NT2/D1 (cell line): Measurements from ENCODE around the gene GSTM4.

Experiments
- DNase-seq: peaks from one replicate; pipeline ENCODE4 v3.0.0-alpha.2; 2011; ENCODE audit warnings: low read depth, low spot score
- H3K27me3 ChIP-seq: 2 replicates; pipeline ENCODE4 v1.6.0; 2011; ENCODE audit warnings: mild to moderate bottlenecking; ENCODE audit not compliant: insufficient read length, insufficient read depth
- H3K36me3 ChIP-seq: 2 replicates; pipeline ENCODE4 v1.6.1; 2011; ENCODE audit warnings: mild to moderate bottlenecking, low read length, mixed read lengths; ENCODE audit not compliant: insufficient read depth, insufficient read length
- H3K4me1 ChIP-seq: 2 replicates; pipeline ENCODE4 v1.5.1; 2011; ENCODE audit not compliant: insufficient read depth, insufficient read length
- H3K4me3 ChIP-seq: 2 replicates; pipeline ENCODE4 v1.5.1; 2011; ENCODE audit warnings: low read depth; ENCODE audit not compliant: insufficient read length
- H3K9ac ChIP-seq: 2 replicates; pipeline ENCODE4 v1.6.0; 2011; ENCODE audit warnings: low read depth; ENCODE audit not compliant: insufficient read length
- H3K9me3 ChIP-seq: 2 replicates; pipeline ENCODE4 v1.5.1; 2011; ENCODE audit warnings: mild to moderate bottlenecking, low read length; ENCODE audit not compliant: insufficient read depth
- SUZ12 ChIP-seq: IDR thresholded peaks from 2 replicates; pipeline ENCODE4 v1.6.1; 2011; ENCODE audit not compliant: insufficient read length, insufficient read depth; ENCODE audit errors: extremely low read depth
- YY1 ChIP-seq: IDR thresholded peaks from 2 replicates; pipeline ENCODE4 v1.6.1; 2011; ENCODE audit not compliant: insufficient read length, insufficient read depth
- ZNF274 ChIP-seq: IDR thresholded peaks from 2 replicates; pipeline ENCODE4 v1.6.1; 2011; ENCODE audit warnings: mild to moderate bottlenecking, low read depth, low read length

Gene GSTM4

GRCh38 chr1:109621379-109622136, 34.3 kb upstream of the GSTM4 start:
- H3K9ac ChIP-seq, result peak overlapping the region; percentile 83
- no peak for DNase-seq

GRCh38 chr1:109622137-109622892, 33.6 kb upstream of the GSTM4 start:
- H3K4me1 ChIP-seq, result peaks cover 35% of the 10 kb centered on the region
- no peak for TF ChIP-seq YY1
- no peak for TF ChIP-seq SUZ12
- no peak for TF ChIP-seq ZNF274
- no peaks in the 10 kb centered on the region for H3K27me3 ChIP-seq
- H3K4me3 ChIP-seq, result no peak overlapping the region
- no peak for DNase-seq
- no peaks in the 10 kb centered on the region for H3K9me3 ChIP-seq
- H3K9ac ChIP-seq, result peak overlapping the region; percentile 83
- peaks cover 42% of the 10 kb centered on the region for H3K36me3 ChIP-seq

More at GRCh38 chr1:109621379-109622136, 34.3 kb upstream of the GSTM4 start:
- no peaks in the 10 kb centered on the region for H3K27me3 ChIP-seq
- H3K9me3 ChIP-seq, result no peaks in the 10 kb centered on the region
- peak overlapping the region; percentile 83 for H3K4me3 ChIP-seq
- TF ChIP-seq ZNF274 (no peak), YY1 (no peak), SUZ12 (no peak)
- H3K4me1 ChIP-seq, result peaks cover 35% of the 10 kb centered on the region
- H3K36me3 ChIP-seq, result peaks cover 34% of the 10 kb centered on the region

- H3K36me3 ChIP-seq, result peaks cover 47% of the 10 kb centered on the region
- TF ChIP-seq ZNF274, result no peak
- TF ChIP-seq YY1, result no peak
- no peak for TF ChIP-seq SUZ12
- H3K9ac ChIP-seq, result no peak overlapping the region
- DNase-seq, result no peak
- H3K9me3 ChIP-seq, result no peaks in the 10 kb centered on the region
- H3K4me3 ChIP-seq, result no peak overlapping the region
- H3K27me3 ChIP-seq, result no peaks in the 10 kb centered on the region
- peaks cover 35% of the 10 kb centered on the region for H3K4me1 ChIP-seq
These were observed 33.0 kb upstream of the GSTM4 start for GRCh38 chr1:109622895-109623294.

- Histone ChIP-seq H3K9ac (no peak overlapping the region), H3K27me3 (no peaks in the 10 kb centered on the region), H3K9me3 (no peaks in the 10 kb centered on the region), H3K4me1 (peaks cover 35% of the 10 kb centered on the region), H3K36me3 (peaks cover 55% of the 10 kb centered on the region), H3K4me3 (no peak overlapping the region)
- DNase-seq, result no peak
- TF ChIP-seq ZNF274 (no peak), SUZ12 (no peak), YY1 (no peak)
These were observed 32.2 kb upstream of the GSTM4 start for GRCh38 chr1:109623601-109624161.

GRCh38 chr1:109624201-109625010, 31.5 kb upstream of the GSTM4 start:
- Histone ChIP-seq H3K9ac (peak overlapping the region; percentile 39), H3K27me3 (no peaks in the 10 kb centered on the region), H3K4me3 (no peak overlapping the region), H3K9me3 (no peaks in the 10 kb centered on the region), H3K36me3 (peaks cover 62% of the 10 kb centered on the region), H3K4me1 (peaks cover 35% of the 10 kb centered on the region)
- no peak for DNase-seq
- TF ChIP-seq ZNF274 (no peak), YY1 (no peak), SUZ12 (no peak)

- no peaks in the 10 kb centered on the region for H3K9me3 ChIP-seq
- H3K36me3 ChIP-seq, result peaks cover 70% of the 10 kb centered on the region
- no peak for TF ChIP-seq ZNF274
- H3K4me3 ChIP-seq, result no peak overlapping the region
- H3K9ac ChIP-seq, result peak overlapping the region; percentile 21
- no peak for DNase-seq
- H3K4me1 ChIP-seq, result peaks cover 35% of the 10 kb centered on the region
- H3K27me3 ChIP-seq, result no peaks in the 10 kb centered on the region
These were observed 30.7 kb upstream of the GSTM4 start for GRCh38 chr1:109625176-109625575.
